IPS DF 4.7 (cell line): ENCODE measurements around the gene ZFAND6.
"Not testable (repeated sequence)": the region's sequence is repeated elsewhere in the genome, so short reads cannot be mapped to it uniquely, and the experiment has no call there.

Source experiments
- DNase-seq: peaks from one replicate; pipeline ENCODE4 v3.0.0-alpha.2; 2013; ENCODE audit warnings: low spot score; ENCODE audit errors: extremely low read depth

Gene ZFAND6

GRCh38 chr15:80058851-80059785 is at the start of gene ZFAND6:
Gene ZFAND6, plus strand, starts transcription at chr15:80059676. Its CDS starts 60,669 bp downstream, at chr15:80120345.
- DNase-seq: peak; percentile 78

DNA sequence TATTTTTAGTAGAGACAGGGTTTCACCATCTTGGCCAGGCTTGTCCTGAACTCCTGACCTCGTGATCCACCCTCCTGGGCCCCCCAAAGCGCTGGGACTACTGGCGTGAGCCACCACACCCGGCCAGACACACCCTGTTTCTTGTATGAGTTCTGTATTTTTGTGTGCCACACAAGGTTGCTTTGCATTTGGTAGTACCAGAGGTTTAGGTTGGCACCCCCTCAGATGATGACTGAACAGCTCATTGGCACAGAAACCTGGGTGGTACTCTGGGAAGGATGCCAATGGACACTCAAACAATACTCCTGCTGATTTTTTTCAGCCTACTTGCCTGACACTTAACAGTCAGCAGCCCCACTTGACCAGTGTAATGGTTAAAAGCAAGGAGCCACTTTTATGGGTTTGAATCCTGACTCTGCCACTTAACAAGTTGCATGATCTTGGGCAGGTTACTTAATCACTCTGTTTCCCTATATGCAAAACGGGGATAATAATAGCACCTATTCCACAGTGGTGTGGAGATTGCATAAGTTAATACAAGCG is 49.3 kb upstream of the ZFAND6 start:
- no peak for DNase-seq

DNA sequence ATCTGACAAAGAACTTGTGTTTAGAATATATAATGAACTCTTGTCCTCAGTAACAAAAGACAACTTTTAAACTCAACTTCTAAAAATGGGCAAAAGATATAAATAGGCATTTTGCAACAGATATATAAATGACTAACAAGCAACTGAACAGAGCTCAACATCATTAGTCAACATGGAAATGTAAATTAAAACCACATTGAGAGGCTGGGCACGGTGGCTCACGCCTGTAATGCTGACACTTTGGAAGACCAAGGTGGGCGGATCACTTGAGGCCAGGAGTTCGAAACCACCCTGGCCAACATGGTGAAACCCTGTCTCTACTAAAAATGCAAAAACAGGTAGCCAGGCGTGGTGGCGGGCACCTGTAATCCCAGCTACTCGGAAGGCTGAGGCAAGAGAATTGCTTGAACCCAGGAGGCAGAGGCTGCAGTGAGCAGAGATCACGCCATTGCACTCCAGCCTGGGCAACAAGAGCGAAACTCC is 48.4 kb upstream of the ZFAND6 start:
- DNase-seq: not testable (repeated sequence)

DNA sequence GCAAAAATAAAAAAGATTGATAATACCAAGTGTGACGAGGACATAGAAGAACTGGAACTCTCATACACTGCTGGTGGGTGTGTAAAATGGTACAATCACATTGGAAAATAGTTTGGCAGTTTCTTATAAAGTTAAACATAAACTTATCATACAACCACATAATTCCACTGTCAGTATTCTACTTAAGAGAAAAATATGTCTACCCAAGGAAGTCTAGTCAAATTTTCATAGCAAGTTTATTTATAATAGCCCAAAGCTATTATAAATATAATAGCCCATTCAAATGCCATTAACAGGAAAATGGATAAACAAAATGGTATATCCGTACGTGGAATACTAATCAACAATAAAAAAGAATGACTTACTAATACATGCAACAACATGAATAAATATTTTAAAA is 47.9 kb upstream of the ZFAND6 start:
- DNase-seq: no peak

- no peak for DNase-seq
Observed at GRCh38 chr15:80012060-80012726, 47.3 kb upstream of the ZFAND6 start.

- DNase-seq: not testable (repeated sequence)
Observed at GRCh38 chr15:80014186-80014585, 45.3 kb upstream of the ZFAND6 start.

DNA sequence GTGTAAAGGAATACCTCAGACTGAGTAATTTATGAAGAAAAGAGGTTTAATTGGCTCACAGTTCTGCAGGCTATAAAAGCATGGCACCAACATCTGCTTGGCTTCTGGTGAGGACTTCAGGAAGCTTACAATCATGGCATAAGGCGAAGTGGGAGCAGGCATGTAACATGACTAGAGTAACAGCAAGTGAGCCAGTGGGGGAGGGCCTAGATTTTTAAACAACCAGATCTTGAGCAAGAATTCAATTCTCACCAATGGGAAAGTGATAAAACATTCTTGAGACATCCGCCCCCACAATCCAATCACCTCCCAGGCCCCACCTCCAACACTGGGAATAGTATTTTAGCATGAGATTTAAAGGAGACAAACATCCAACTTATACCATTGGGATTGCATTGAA is 44.3 kb upstream of the ZFAND6 start:
- no peak for DNase-seq

DNA sequence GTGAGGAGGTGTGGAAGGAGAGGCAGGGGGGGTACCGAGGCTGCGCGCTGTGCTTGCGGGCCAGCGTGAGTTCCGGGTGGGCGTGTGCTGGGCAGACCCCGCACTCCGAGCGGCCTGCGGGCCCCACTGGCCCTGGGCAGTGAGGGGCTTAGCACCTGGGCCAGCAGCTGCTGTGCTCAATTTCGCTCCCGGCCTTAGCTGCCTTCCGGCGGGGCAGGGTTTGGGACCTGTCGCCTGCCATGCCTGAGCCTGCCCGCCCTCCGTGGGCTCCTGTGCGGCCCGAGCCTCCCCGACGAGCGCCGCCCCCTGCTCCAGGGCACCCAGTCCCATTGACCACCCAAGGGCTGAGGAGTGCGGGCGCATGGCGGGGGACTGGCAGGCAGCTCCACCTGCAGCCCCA is 43.0 kb upstream of the ZFAND6 start:
- DNase-seq: not testable (repeated sequence)

GRCh38 chr15:80017139-80017538 is 42.3 kb upstream of the ZFAND6 start:
- DNase-seq: not testable (repeated sequence)

DNA sequence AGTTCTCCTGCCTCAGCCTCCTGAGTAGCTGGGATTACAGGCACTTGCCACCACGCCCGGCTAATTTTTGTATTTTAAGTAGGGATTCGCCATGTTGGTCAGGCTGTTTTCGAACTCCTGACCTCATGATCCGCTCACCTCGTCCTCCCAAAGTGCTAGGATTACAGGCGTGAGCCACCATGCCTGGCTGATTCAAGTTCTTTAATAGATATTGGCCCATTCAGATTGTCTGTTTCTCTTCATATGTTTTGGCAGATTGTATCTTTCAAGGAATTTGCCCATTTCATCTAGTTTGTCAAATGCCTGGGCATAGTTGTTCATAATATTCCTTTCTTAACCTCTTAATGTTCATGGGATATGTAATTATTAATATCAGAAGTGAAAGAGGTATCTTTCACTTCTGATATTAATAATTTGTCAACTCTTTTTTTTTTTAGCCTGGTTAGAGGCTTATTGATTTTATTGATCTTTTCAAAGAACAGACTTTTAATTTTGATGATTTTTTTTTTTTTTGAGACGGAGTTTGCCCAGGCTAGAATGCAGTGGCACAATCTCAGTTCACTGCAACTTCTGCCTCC is 40.2 kb upstream of the ZFAND6 start:
- DNase-seq: no peak

GRCh38 chr15:80020149-80020548 is 39.3 kb upstream of the ZFAND6 start:
- not testable (repeated sequence) for DNase-seq

- no peak for DNase-seq
Observed at GRCh38 chr15:80020731-80021130, 38.7 kb upstream of the ZFAND6 start.

DNA sequence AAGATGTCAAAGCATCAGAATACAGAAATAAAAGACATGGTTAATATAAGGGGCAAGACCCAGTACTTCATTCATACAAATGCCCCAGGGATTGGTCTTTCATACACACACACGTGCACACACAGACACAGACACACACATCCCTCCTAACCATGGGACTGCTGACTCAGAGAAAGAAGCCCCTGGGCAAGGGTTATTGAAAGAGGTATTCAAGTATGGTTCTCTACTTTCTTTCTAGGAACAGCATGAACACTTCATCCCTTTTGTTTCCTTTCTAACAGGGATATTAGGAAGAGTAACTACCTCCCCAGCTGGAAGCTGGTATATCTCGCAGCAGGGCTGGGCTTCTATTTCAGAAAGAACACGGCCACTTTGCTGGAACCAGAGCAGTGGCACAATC is 33.2 kb upstream of the ZFAND6 start:
- DNase-seq: no peak

DNA sequence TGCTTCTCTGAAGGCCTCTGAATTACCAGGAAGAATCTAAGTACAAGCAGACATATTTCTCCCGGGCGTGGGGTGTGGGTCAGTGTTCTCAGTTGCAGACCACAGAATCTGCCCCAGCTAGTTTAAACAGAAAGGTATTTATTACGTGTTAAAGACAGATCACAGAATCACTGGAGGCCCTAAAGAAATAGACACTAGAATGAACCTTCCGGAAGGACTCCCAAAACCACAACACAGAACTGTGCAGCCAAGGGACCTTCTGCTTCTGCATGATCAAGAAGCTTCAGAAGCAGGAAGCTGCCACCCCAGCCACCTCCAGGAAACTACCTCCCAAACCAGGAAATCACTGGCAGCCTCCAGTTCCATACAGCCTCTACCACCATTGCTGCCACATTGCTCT is 32.7 kb upstream of the ZFAND6 start:
- no peak for DNase-seq

DNA sequence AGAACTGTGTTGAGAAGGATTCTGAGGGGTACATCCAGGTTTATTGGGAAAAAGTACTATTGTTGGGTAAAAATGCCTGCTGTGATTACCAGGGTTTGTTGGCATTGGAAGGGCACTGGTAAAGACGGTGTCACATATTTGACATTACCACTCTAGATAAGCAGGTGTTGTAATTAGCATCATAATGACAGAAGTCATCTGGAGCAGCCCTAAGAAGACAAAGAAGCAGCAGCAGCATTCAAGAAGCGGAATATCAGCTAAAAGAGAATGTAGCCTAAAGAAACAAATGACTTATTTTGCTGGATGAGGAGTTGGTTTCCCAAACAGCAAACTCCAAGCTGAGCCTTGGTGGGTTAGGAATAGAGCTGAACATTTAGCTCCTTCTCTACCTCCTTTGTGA is 30.5 kb upstream of the ZFAND6 start:
- no peak for DNase-seq

DNA sequence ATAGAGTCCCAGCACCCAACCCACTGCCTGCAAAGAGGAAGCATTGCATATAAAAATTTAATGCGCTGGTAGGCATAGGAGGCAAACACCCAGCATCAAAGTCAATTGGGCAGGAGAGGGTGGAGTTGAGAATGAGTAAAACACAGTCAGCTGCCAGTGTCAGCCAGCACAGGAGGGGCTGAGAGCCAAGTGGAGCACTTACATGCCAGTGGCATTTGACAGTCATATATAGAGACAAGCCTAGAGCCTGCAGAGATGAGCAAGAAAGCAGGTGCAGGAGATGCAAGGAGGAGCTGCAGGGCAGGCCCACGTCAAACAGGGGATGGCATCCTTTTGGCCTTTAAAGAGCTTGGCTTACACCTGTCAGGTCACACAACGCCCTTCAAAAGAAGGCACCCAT is 27.6 kb upstream of the ZFAND6 start:
- no peak for DNase-seq

GRCh38 chr15:80034629-80035028 is 24.8 kb upstream of the ZFAND6 start:
- no peak for DNase-seq

DNA sequence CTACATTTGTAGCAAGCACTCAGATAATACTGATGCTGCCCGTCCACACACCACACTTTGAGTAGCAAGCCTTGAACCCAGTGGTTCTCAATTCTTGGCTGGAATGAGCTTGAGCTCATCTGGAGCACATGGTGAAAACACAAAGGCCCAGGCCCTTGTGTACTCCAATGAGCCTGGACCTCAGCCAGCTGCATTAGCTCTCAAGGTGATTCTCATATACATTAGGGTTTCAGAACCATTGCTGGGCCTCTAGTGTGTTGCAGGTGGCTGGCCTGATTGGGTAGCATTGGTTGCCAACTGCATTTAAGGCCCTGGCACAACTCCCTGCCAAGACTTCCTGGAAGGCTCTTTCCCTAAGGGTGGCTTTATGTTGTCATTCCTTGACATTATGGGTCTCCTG is 23.4 kb upstream of the ZFAND6 start:
- no peak for DNase-seq

- DNase-seq: no peak
Observed at GRCh38 chr15:80041494-80042253, 17.8 kb upstream of the ZFAND6 start.

DNA sequence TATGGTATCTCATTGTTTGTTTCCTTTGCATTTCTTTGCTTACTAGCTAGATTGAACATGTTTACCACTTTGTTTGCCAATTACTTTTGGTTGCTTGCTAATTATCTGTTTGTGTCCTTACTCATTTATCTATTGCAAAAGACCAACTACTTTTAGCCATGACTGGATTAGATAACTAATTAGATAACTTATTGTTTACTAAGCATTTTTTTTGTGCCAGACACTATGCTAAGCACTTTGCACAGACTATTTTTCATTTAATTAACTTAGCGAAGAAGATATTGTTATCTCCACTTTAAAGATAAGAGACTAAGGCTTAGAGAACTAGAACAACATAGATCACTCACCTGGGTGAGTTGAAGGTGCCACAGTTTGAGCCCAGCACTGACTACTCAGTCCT is 16.9 kb upstream of the ZFAND6 start:
- no peak for DNase-seq

- not testable (repeated sequence) for DNase-seq
Observed at GRCh38 chr15:80045219-80045618, 14.3 kb upstream of the ZFAND6 start.
